Measurements from ENCODE around the gene HOXC5. TPM values are rescaled to one million over a fixed set of nuclear protein-coding genes. Genes with fewer than 3 reads are reported as not detected.
A peak's percentile ranks its signal among the peaks of the same experiment; 100 is the strongest.

HOXC5 gene
- total RNA-seq, 1 donor from 2014 or later, result not detected

DNA sequence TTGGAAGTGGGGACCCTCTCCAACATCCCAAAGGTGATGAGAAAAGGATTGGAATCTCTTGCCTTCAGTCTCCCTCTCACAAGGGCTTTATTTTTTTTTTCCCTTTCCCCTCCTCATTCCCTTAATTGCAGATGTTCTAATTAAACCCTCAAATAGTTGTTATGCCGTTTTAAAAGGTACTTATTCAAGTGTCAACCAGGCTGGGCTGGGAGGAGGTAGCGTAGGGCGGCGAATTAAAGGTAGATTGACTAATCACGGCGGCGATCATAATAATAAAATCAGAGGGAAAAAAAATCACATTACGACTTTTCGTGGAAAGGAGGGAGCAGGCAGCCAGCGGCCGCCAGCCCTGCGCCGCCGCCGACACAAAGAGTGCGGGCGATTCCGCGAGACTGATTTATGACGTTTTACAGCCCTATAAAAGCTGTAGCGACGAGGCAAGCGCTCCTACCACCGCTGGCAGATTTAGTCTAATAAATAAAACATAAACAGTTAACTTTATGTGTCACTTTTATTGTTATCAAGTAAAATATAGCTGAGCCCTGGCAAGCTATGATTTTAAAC is 19.1 kb downstream of the HOXC5 start:
- H3K27me3 Mint-ChIP-seq (ENCODE audit: unreplicated experiment), result peaks cover 42% of the 10 kb centered on the region
- H3K27ac Mint-ChIP-seq (ENCODE audit: unreplicated experiment), result no peak overlapping the region
- TF ChIP-seq, protein P1, sequence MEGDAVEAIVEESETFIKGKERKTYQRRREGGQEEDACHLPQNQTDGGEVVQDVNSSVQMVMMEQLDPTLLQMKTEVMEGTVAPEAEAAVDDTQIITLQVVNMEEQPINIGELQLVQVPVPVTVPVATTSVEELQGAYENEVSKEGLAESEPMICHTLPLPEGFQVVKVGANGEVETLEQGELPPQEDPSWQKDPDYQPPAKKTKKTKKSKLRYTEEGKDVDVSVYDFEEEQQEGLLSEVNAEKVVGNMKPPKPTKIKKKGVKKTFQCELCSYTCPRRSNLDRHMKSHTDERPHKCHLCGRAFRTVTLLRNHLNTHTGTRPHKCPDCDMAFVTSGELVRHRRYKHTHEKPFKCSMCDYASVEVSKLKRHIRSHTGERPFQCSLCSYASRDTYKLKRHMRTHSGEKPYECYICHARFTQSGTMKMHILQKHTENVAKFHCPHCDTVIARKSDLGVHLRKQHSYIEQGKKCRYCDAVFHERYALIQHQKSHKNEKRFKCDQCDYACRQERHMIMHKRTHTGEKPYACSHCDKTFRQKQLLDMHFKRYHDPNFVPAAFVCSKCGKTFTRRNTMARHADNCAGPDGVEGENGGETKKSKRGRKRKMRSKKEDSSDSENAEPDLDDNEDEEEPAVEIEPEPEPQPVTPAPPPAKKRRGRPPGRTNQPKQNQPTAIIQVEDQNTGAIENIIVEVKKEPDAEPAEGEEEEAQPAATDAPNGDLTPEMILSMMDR (IDR thresholded peaks at IDR 0.05; ENCODE audit: partially characterized antibody, unreplicated experiment), result no peak
- H3K4me1 Mint-ChIP-seq (ENCODE audit: low read depth, unreplicated experiment), result peaks cover 6% of the 10 kb centered on the region
- no peaks in the 10 kb centered on the region for H3K36me3 Mint-ChIP-seq (ENCODE audit: unreplicated experiment)
- no peak for DNase-seq
- H3K4me3 Mint-ChIP-seq (ENCODE audit: unreplicated experiment), result no peak overlapping the region
- peaks cover 5% of the 10 kb centered on the region for H3K9me3 Mint-ChIP-seq (ENCODE audit: unreplicated experiment)

DNA sequence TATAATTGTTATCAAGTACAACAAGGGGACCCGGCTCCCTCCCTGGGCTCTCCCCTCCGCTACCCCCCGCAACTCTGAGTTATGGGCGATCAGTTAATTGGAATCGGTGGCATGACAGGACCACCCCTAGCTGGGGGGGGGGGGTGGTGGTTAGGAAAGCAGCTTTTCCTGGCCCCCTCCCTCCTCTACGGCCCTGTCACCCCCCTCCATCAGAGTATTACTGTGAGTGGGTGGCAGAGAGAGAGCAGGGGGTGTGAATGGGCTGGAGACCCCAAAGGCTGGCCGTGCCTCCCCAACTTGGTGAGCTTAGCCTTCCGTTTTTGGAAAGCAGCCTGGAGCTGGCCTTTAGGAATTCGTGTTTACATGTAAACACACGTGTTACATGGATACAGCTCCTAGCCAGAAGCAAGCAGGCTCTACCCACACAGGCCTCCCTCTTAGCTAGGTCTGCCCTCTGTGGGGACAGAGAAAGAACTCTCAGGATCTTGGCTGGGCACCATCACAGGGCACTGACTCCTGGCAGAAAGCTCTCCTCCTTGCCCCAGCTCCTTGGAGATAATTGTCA is 19.7 kb downstream of the HOXC5 start:
- TF ChIP-seq, protein P1 (IDR thresholded peaks at IDR 0.05; ENCODE audit: partially characterized antibody, unreplicated experiment), result no peak
- H3K4me3 Mint-ChIP-seq (ENCODE audit: unreplicated experiment), result no peak overlapping the region
- no peak overlapping the region for H3K27ac Mint-ChIP-seq (ENCODE audit: unreplicated experiment)
- peaks cover 6% of the 10 kb centered on the region for H3K4me1 Mint-ChIP-seq (ENCODE audit: low read depth, unreplicated experiment)
- no peaks in the 10 kb centered on the region for H3K36me3 Mint-ChIP-seq (ENCODE audit: unreplicated experiment)
- no peak for DNase-seq
- H3K9me3 Mint-ChIP-seq (ENCODE audit: unreplicated experiment), result peaks cover 5% of the 10 kb centered on the region
- H3K27me3 Mint-ChIP-seq (ENCODE audit: unreplicated experiment), result peaks cover 46% of the 10 kb centered on the region

DNA sequence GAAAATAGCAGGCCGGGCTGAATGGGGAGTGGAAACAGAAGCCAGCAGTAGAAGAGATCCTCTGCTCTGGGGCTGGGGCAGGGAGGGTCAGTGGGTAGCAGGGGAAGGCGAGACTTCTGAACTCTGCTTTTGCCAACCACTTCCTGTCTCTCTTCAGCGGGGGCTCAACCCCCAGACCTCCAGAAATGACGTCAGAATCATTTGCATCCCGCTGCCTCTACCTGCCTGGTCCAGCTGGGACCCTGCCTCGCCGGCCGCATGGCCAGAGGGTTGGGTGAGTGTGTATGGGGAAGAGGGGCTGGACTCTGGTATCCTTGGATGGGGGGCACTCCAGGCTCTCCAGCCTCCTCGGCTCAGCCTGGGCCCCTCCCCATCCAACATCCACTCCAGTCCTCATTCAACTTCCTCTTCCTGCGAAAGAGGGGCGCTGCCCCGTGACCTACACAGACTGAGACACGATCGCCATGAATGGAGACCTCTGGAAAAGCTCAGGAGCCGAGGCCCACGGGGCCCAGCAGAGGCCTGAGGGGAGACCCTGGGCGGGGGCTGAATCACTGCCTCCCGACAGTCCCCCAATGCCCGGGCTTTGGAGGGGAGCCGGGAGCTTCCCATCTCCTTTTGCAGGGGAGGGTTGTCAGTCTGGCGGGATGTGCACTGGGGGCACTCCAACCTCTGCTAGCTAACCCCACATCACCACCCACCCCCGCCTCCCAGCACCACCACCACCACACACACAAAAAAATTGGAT is 20.3 kb downstream of the HOXC5 start:
- H3K27me3 Mint-ChIP-seq (ENCODE audit: unreplicated experiment), result peaks cover 47% of the 10 kb centered on the region
- peaks cover 6% of the 10 kb centered on the region for H3K4me1 Mint-ChIP-seq (ENCODE audit: low read depth, unreplicated experiment)
- DNase-seq, result no peak

DNA sequence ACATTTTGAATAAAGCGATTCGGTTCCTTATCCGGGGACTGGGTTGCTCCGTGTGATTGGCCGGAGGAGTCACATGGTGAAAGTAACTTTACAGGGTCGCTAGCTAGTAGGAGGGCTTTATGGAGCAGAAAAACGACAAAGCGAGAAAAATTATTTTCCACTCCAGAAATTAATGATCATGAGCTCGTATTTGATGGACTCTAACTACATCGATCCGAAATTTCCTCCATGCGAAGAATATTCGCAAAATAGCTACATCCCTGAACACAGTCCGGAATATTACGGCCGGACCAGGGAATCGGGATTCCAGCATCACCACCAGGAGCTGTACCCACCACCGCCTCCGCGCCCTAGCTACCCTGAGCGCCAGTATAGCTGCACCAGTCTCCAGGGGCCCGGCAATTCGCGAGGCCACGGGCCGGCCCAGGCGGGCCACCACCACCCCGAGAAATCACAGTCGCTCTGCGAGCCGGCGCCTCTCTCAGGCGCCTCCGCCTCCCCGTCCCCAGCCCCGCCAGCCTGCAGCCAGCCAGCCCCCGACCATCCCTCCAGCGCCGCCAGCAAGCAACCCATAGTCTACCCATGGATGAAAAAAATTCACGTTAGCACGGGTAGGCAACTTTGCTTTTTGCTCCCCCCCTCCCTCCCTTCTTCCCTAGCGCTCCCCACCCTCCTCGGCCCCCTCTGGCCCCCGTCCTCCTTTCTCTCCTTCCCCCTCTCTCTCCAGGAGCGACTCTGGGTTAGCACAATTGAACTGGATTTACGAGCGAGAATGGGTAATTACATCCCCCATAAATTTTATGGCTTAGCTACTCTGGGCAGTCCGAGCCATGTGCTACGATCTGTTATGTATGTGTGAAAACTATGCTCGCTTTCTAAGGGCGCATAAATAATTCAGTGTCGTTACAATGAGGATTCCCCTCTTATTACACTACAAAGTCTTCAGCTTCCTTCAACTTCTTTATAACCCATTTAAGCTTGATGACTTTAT is 21.2 kb downstream of the HOXC5 start, which contains the start of gene HOXC4:
Gene HOXC4 (plus strand): TSS at position 85 of the 991 bp plus-strand sequence. CDS start 88 bp downstream, at position 173.
- no peaks in the 10 kb centered on the region for H3K36me3 Mint-ChIP-seq (ENCODE audit: unreplicated experiment)
- peaks cover 5% of the 10 kb centered on the region for H3K9me3 Mint-ChIP-seq (ENCODE audit: unreplicated experiment)
- peak within 1 kb of the TSS; percentile 70 for H3K4me3 Mint-ChIP-seq (ENCODE audit: unreplicated experiment)
- DNase-seq, result peak; percentile 63
- H3K27me3 Mint-ChIP-seq (ENCODE audit: unreplicated experiment), result peaks cover 47% of the 10 kb centered on the region
- TF ChIP-seq, protein P1 (IDR thresholded peaks at IDR 0.05; ENCODE audit: partially characterized antibody, unreplicated experiment), result no peak
- no peak within 1 kb of the TSS for H3K27ac Mint-ChIP-seq (ENCODE audit: unreplicated experiment)
- H3K4me1 Mint-ChIP-seq (ENCODE audit: low read depth, unreplicated experiment), result peaks cover 6% of the 10 kb centered on the region

More for the DNA sequence above, 20.3 kb downstream of the HOXC5 start:
- no peaks in the 10 kb centered on the region for H3K36me3 Mint-ChIP-seq (ENCODE audit: unreplicated experiment)
- peaks cover 5% of the 10 kb centered on the region for H3K9me3 Mint-ChIP-seq (ENCODE audit: unreplicated experiment)
- peak overlapping the region; percentile 70 for H3K4me3 Mint-ChIP-seq (ENCODE audit: unreplicated experiment)
- H3K27ac Mint-ChIP-seq (ENCODE audit: unreplicated experiment), result no peak overlapping the region
- TF ChIP-seq, protein P1 (IDR thresholded peaks at IDR 0.05; ENCODE audit: partially characterized antibody, unreplicated experiment), result no peak
